GM20000 (cell line): ENCODE data around the gene GRIK1.
"Not testable (repeated sequence)": the region's sequence is repeated elsewhere in the genome, so short reads cannot be mapped to it uniquely, and the experiment has no call there.

Source experiments
- DNase-seq: peaks from one replicate; pipeline ENCODE4 v3.0.0; 2012; ENCODE audit warnings: low spot score
- CTCF ChIP-seq: IDR thresholded peaks from 2 replicates; pipeline ENCODE4 v1.5.1; 2012; ENCODE audit warnings: mild to moderate bottlenecking, control low read depth; ENCODE audit errors: extremely low read depth, missing control alignments

Gene GRIK1

GRCh38 chr21:29606613-29607012, 333.2 kb downstream of the GRIK1 start:
- no peak for TF ChIP-seq CTCF
- no peak for DNase-seq

- DNase-seq: not testable (repeated sequence)
These were observed 334.6 kb downstream of the GRIK1 start for GRCh38 chr21:29605219-29605618.

- TF ChIP-seq CTCF: no peak
- DNase-seq: no peak
These were observed 335.7 kb downstream of the GRIK1 start for GRCh38 chr21:29604076-29604475.

- DNase-seq: no peak
- TF ChIP-seq CTCF: no peak
These were observed 338.7 kb downstream of the GRIK1 start for GRCh38 chr21:29601047-29601446.

- TF ChIP-seq CTCF: no peak
- no peak for DNase-seq
These were observed 353.1 kb downstream of the GRIK1 start for GRCh38 chr21:29586696-29587095.

GRCh38 chr21:29585462-29585861, 354.3 kb downstream of the GRIK1 start:
- no peak for TF ChIP-seq CTCF
- no peak for DNase-seq

GRCh38 chr21:29583424-29583924, 356.3 kb downstream of the GRIK1 start:
- TF ChIP-seq CTCF: no peak
- DNase-seq: no peak

- TF ChIP-seq CTCF: no peak
- DNase-seq: no peak
These were observed 356.9 kb downstream of the GRIK1 start for GRCh38 chr21:29582855-29583254.
